GM12891 (cell line): Measurements from ENCODE around the gene FBP2.

ENCODE experiments used
- PAX5 ChIP-seq: IDR thresholded peaks from 2 replicates; pipeline ENCODE4 v1.6.1; 2011; ENCODE audit warnings: low read length, moderate library complexity, mild to moderate bottlenecking; ENCODE audit not compliant: insufficient read depth, severe bottlenecking
- POLR2A ChIP-seq: IDR thresholded peaks from 2 replicates; pipeline ENCODE4 v1.6.1; 2011; ENCODE audit warnings: low read depth, low read length, control low read depth
- POLR2AphosphoS5 ChIP-seq: IDR thresholded peaks from 2 replicates; pipeline ENCODE4 v1.6.1; 2011; ENCODE audit warnings: low read depth, low read length, control low read depth
- SPI1 ChIP-seq: IDR thresholded peaks from 2 replicates; pipeline ENCODE4 v1.6.1; 2011; ENCODE audit warnings: low read depth, low read length, control low read depth
- TAF1 ChIP-seq: IDR thresholded peaks from 2 replicates; pipeline ENCODE4 v1.6.1; 2011; ENCODE audit warnings: low read depth, low read length, control low read depth

DNA sequence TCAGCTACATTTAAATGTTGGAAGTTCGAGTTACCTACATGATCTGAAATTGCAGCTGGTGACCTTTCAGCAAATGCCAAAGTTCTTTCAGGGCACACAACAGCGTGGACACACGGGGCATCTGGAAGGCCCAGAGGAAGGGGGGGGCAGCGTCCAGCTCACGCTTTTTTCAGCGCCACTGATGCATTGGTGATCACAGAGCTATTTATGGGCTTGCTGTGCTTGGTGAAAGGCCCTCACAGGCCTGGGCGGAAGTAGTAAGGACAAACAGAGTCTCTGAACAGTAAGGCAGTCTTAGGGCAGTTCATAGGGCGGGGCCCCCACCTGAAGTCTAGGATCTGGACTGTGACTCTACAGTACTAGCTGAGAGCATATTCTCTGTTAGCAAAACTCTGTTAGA is 6.6 kb upstream of the FBP2 start:
- TF ChIP-seq POLR2AphosphoS5 (no peak), POLR2A (no peak), PAX5 (no peak), TAF1 (no peak), SPI1 (no peak)
